ENCODE measurements around the gene BUD23. TPM values are rescaled to one million over a fixed set of nuclear protein-coding genes. Genes with fewer than 3 reads are reported as not detected.
"Not testable (repeated sequence)": the region's sequence is repeated elsewhere in the genome, so short reads cannot be mapped to it uniquely, and the experiment has no call there.

Gene BUD23
- total RNA-seq, 1 experiment from 2014 or later, result 124 TPM

DNA sequence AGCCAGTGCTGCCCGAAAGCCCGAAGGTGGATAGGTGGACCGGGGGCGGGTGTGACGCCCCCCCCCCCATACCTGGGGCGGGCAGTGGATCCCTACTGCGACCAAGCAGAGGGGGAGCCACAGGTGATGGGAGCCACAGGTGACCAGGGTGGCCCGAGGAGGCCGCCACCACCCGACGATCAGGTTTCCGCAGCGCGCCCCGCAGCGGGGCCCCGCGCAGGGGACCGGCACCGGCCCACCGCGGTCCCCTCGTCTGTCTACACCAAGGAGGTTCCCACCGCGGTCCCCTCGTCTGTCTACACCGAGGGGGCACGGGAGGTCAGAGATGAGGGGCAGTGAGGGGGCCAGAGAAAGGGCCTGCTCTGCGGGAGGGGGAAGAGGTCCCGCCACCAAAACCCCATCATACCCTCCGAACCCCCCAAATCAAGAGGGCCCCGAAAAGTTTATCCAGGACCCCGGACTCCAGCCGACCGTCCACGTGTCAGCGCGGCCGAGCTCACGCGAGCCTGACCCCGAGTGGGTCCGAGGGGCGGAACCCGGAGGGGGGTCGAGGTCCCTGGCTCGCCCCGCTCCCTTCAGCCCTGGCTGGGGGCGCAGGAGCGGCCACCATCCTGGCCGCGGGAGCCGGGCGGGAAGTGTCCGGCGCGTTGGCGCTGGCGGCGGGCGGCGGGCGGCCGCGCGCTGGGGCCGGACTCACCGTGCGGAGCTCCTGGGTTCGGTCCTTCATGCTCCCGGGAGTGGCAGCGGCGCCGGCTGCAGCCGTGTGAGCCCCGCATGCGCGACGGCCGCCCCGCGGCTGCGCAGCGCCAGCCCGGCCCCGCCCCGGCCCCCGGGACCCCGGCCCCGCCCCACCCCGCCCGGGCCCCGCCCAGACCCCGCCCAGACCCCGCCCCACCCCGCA, 35.8 kb downstream of the BUD23 start, which contains the start of gene STX1A:
TSS of gene STX1A (minus strand) at position 765 of the 901 bp plus-strand sequence. CDS start at position 727, 38 bp downstream.
- H3K4me3 ChIP-seq (ENCODE audit: low read depth in 2 of 2, low read length in 2 of 2), result peak within 1 kb of the TSS; percentile 82 to 96
- CTCF ChIA-PET, result no interaction called here
- peaks cover 62% of the 10 kb centered on the region for H3K4me1 ChIP-seq (ENCODE audit: control insufficient read depth, insufficient read depth, low read length)
- peak within 1 kb of the TSS; percentile 96 for H3K27ac ChIP-seq (ENCODE audit: low read length)
- ATAC-seq, result peak; percentile 63
- H3K36me3 ChIP-seq (ENCODE audit: control insufficient read depth, insufficient read depth, low read length), result no peaks in the 10 kb centered on the region
- H3K9me3 ChIP-seq (ENCODE audit: control insufficient read depth, insufficient read depth, low read depth, low read length), result no peaks in the 10 kb centered on the region
- in situ Hi-C loops (cut with HindIII; ENCODE audit: low pct_unique_long_range_greater_than_20kb, low sequenced_read_pairs) (no loop called here), intact Hi-C loops (cut with micrococcal nuclease; ENCODE audit: unreplicated experiment) (no loop called here)
- H3K27me3 ChIP-seq (ENCODE audit: control insufficient read depth, insufficient read depth, low read length), result no peaks in the 10 kb centered on the region
- BruUV-seq (replicated peaks), result no TSS peak
- peak; percentile 66 for TF ChIP-seq POLR2AphosphoS5 (IDR thresholded peaks at IDR 0.05; ENCODE audit: low read depth, low read length)
- TF ChIP-seq TCF7L2 (IDR thresholded peaks at IDR 0.05; ENCODE audit: low read depth, low read length), result no peak
- DNase-seq (ENCODE audit: low read depth, low spot score), result no peak
- POLR2A ChIA-PET, result no interaction called here

DNA sequence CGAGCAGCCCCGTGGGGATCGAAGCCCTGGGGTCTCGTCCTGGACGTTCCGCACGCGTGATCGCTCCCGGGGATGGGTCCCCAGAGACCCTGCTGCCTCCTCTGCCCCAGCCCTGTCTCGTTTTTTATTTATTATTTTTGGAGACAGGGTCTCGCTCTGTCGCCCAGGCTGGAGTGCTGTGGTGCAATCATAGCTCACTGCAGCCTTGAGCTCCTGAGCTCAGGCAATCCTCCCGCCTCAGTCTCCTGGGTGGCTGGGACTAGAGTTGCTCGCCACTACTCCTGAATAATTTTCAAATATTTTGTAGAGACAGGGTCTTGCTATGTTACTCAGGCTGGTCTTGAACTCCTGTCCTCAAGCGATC, 36.4 kb downstream of the BUD23 start:
- peak overlapping the region; percentile 88 for H3K27ac ChIP-seq (ENCODE audit: low read length)
- H3K36me3 ChIP-seq (ENCODE audit: control insufficient read depth, insufficient read depth, low read length), result no peaks in the 10 kb centered on the region
- TF ChIP-seq SIN3A (IDR thresholded peaks at IDR 0.05; ENCODE audit: borderline replicate concordance, insufficient read depth, low read depth, low read length), result no peak
- TF ChIP-seq, protein P1, sequence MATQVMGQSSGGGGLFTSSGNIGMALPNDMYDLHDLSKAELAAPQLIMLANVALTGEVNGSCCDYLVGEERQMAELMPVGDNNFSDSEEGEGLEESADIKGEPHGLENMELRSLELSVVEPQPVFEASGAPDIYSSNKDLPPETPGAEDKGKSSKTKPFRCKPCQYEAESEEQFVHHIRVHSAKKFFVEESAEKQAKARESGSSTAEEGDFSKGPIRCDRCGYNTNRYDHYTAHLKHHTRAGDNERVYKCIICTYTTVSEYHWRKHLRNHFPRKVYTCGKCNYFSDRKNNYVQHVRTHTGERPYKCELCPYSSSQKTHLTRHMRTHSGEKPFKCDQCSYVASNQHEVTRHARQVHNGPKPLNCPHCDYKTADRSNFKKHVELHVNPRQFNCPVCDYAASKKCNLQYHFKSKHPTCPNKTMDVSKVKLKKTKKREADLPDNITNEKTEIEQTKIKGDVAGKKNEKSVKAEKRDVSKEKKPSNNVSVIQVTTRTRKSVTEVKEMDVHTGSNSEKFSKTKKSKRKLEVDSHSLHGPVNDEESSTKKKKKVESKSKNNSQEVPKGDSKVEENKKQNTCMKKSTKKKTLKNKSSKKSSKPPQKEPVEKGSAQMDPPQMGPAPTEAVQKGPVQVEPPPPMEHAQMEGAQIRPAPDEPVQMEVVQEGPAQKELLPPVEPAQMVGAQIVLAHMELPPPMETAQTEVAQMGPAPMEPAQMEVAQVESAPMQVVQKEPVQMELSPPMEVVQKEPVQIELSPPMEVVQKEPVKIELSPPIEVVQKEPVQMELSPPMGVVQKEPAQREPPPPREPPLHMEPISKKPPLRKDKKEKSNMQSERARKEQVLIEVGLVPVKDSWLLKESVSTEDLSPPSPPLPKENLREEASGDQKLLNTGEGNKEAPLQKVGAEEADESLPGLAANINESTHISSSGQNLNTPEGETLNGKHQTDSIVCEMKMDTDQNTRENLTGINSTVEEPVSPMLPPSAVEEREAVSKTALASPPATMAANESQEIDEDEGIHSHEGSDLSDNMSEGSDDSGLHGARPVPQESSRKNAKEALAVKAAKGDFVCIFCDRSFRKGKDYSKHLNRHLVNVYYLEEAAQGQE (IDR thresholded peaks at IDR 0.05; ENCODE audit: insufficient read depth in 1 of 2, low read depth in 2 of 2, low read length in 1 of 2), result no peak
- TF ChIP-seq, protein P2, sequence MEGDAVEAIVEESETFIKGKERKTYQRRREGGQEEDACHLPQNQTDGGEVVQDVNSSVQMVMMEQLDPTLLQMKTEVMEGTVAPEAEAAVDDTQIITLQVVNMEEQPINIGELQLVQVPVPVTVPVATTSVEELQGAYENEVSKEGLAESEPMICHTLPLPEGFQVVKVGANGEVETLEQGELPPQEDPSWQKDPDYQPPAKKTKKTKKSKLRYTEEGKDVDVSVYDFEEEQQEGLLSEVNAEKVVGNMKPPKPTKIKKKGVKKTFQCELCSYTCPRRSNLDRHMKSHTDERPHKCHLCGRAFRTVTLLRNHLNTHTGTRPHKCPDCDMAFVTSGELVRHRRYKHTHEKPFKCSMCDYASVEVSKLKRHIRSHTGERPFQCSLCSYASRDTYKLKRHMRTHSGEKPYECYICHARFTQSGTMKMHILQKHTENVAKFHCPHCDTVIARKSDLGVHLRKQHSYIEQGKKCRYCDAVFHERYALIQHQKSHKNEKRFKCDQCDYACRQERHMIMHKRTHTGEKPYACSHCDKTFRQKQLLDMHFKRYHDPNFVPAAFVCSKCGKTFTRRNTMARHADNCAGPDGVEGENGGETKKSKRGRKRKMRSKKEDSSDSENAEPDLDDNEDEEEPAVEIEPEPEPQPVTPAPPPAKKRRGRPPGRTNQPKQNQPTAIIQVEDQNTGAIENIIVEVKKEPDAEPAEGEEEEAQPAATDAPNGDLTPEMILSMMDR (IDR thresholded peaks at IDR 0.05), result no peak
- TF ChIP-seq TCF7L2 (IDR thresholded peaks at IDR 0.05; ENCODE audit: low read depth, low read length), result no peak
- no peak for TF ChIP-seq POLR2AphosphoS5 (IDR thresholded peaks at IDR 0.05; ENCODE audit: low read depth, low read length)
- peaks cover 56% of the 10 kb centered on the region for H3K4me1 ChIP-seq (ENCODE audit: control insufficient read depth, insufficient read depth, low read length)
- ATAC-seq, result no peak
- POLR2A ChIA-PET, result no interaction called here
- BruUV-seq (replicated peaks), result no TSS peak
- no peak for DNase-seq (ENCODE audit: low read depth, low spot score)
- no peaks in the 10 kb centered on the region for H3K27me3 ChIP-seq (ENCODE audit: control insufficient read depth, insufficient read depth, low read length)
- H3K4me3 ChIP-seq (ENCODE audit: low read depth in 2 of 2, low read length in 2 of 2), result peak overlapping the region; percentile 62 to 96
- intact Hi-C loops (cut with micrococcal nuclease; ENCODE audit: unreplicated experiment) (no loop called here), in situ Hi-C loops (cut with HindIII; ENCODE audit: low pct_unique_long_range_greater_than_20kb, low sequenced_read_pairs) (no loop called here)
- H3K9me3 ChIP-seq (ENCODE audit: control insufficient read depth, insufficient read depth, low read depth, low read length), result no peaks in the 10 kb centered on the region
- CTCF ChIA-PET, result interaction anchor here (0.6 kb wide), 1 partner anchor 104 kb away, joined by 7 read pairs; no protein-coding TSS in a partner anchor

DNA sequence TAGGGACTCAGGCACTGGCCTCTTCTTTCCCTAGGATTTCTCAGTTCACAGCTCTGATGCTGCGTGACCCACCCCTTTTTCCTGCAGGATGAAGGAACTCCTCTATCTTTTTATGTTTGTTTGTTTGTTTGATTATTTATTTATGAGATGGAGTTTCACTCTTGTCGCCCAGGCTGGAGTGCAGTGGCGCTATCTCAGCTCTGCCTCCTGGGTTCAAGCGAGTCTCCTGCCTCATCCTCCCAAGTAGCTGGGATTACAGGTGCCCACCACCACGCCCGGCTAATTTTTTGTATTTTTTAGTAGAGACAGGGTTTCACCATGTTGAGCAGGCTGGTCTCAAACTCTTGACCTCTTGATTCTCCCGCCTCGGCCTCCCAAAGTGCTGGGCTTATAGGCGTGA, 37.0 kb downstream of the BUD23 start:
- H3K4me3 ChIP-seq (ENCODE audit: low read depth in 2 of 2, low read length in 2 of 2); ATAC-seq; POLR2A ChIA-PET; H3K9me3 ChIP-seq (ENCODE audit: control insufficient read depth, insufficient read depth, low read depth, low read length); DNase-seq (ENCODE audit: low read depth, low spot score); intact Hi-C loops (cut with micrococcal nuclease; ENCODE audit: unreplicated experiment); H3K27me3 ChIP-seq (ENCODE audit: control insufficient read depth, insufficient read depth, low read length); H3K36me3 ChIP-seq (ENCODE audit: control insufficient read depth, insufficient read depth, low read length); BruUV-seq (replicated peaks); in situ Hi-C loops (cut with HindIII; ENCODE audit: low pct_unique_long_range_greater_than_20kb, low sequenced_read_pairs): not testable (repeated sequence)
- Histone ChIP-seq H3K27ac (ENCODE audit: low read length) (peak overlapping the region; percentile 88), H3K4me1 (ENCODE audit: control insufficient read depth, insufficient read depth, low read length) (peaks cover 51% of the 10 kb centered on the region)
- CTCF ChIA-PET, result interaction anchor here (0.6 kb wide), 2 partner anchors 104 to 142 kb away, joined by 7 to 12 read pairs; no protein-coding TSS in a partner anchor

Data from Panc1 (cell line).